Dedifferentiated amniotic fluid mesenchymal stem cell (primary cell): ENCODE results near the gene PHLDA3.
"Not testable (repeated sequence)": the region's sequence is repeated elsewhere in the genome, so short reads cannot be mapped to it uniquely, and the experiment has no call there.

Experiments
- DNase-seq: peaks from one replicate; pipeline ENCODE4 v3.0.0-alpha.2; 2016; ENCODE audit errors: extremely low spot score

Gene PHLDA3

GRCh38 chr1:201486187-201486586 is 17.2 kb upstream of the PHLDA3 start:
- DNase-seq, result no peak

- DNase-seq, result no peak
Observed at GRCh38 chr1:201485184-201485774, 16.3 kb upstream of the PHLDA3 start.

- no peak for DNase-seq
Observed at GRCh38 chr1:201483373-201483949, 14.5 kb upstream of the PHLDA3 start.

DNA sequence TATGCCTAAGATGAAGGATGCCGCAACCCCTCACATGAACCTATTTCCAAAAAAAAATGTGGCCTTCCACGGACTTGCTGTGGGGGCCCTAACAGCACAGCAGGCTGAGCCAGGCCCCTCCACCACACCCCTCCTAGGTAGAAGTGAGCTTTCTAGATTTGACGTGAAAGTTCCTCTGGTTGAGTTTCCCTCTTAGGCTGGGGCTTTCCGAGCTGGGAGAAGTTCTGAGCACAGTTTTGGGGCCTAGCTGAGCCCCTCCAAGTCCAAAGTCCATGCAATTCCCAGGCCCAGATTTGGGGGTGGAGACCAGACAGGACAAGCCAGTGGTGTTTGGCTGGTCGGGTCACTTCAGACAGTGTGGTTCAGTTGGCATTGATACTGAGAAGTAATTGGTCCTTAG is 13.8 kb upstream of the PHLDA3 start:
- no peak for DNase-seq

- DNase-seq, result no peak
Observed at GRCh38 chr1:201481761-201482493, 12.9 kb upstream of the PHLDA3 start.

GRCh38 chr1:201481004-201481380 is 12.0 kb upstream of the PHLDA3 start:
- no peak for DNase-seq

GRCh38 chr1:201480231-201481003 is 11.4 kb upstream of the PHLDA3 start:
- DNase-seq, result no peak

- DNase-seq, result no peak
Observed at GRCh38 chr1:201479201-201479730, 10.3 kb upstream of the PHLDA3 start.

DNA sequence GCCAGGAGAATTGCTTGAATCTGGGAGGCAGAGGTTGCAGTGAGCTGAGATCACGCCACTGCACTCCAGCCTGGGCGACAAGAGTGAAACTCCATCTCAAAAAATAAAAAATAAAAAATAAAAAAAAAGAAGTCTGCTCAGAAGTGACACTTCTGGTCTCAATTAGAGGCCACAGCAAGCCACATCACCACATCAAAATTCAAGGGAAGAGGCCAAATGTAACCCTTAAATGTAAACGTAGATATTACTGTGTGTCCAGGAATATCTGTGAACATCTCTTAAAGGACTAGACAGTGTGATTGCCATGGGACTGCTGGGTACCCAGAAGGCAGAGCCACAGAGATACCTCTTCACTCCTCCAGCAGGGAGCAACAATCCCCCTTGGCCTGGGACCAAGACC is 9.7 kb upstream of the PHLDA3 start:
- DNase-seq, result not testable (repeated sequence)

DNA sequence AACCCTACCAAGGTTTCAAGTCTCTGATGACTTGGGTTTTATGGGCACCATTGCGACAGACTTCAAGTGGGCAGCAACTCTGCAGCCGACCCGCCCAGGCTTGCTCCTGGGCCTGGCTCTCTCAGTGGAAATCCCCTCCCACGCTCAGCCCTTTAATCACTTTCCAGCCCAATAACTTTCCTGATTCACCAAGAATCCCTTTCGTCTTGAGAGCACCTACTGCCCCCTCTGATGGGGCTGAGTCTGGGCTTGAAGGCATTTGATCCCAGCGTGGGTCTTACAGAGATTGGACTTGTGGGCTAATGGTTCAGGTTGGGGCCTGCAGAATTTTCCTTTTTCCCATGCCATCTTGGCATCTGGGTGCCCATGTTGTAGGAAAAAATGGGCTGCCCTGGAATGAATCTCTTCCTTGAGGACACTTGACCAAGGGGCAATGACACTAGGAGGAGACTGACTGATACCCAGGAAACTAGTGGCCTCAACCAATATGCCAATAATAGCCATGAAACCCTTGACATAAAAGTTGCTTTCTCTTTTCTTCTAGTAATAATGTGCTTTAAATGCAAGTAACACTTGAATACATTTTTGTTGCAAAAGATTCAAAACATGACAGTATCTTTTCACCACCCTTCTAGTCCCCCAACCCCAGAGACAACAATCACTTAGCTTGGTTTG is 7.8 kb upstream of the PHLDA3 start:
- no peak for DNase-seq

- DNase-seq, result no peak
Observed at GRCh38 chr1:201475915-201476669, 7.1 kb upstream of the PHLDA3 start.

DNA sequence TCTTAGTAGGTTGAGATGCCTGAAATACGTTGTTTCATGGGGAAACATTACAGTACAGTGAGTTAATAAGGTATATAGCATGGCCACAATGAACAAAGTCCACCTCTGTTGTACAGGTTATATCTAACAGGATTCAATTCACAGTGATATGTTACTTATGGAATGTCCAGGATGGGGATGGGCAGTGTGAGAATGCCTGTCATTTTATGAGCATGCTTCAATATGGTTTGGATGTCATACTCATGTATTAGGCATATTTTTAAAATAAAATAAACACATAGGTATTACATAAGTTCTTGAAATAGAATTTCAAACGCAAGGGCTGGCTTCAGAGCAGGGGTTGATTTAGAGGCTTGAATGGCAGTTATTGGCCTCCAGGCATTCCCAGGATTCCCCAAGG is 6.1 kb upstream of the PHLDA3 start:
- DNase-seq, result no peak

- no peak for DNase-seq
Observed at GRCh38 chr1:201473296-201473695, 4.3 kb upstream of the PHLDA3 start.

DNA sequence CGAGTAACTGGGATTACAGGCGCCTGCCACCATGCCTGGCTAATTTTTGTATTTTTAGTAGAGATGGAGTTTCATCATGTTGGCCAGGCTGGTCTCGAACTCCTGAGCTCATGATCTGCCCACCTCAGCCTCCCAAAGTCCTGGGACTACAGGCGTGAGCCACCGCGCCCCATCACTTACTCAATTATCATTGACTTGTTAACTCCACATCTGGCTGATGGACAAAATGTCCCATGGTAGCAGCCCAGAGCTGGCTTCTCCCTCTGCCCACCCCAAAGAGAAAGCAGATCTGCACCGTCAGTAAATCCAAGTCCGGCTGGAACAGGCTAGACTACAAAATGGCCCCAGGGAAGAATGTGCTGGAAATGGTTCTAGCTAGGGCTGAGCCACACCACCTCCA is 3.3 kb upstream of the PHLDA3 start:
- not testable (repeated sequence) for DNase-seq

- DNase-seq, result peak; percentile 48
Observed at GRCh38 chr1:201471772-201472171, 2.8 kb upstream of the PHLDA3 start.

GRCh38 chr1:201470581-201470980 is 1.6 kb upstream of the PHLDA3 start:
- no peak for DNase-seq

- DNase-seq, result no peak
Observed at GRCh38 chr1:201469645-201470074, 672 bp upstream of the PHLDA3 start.

GRCh38 chr1:201468501-201468843 is 516 bp downstream of the PHLDA3 start:
- DNase-seq, result no peak

DNA sequence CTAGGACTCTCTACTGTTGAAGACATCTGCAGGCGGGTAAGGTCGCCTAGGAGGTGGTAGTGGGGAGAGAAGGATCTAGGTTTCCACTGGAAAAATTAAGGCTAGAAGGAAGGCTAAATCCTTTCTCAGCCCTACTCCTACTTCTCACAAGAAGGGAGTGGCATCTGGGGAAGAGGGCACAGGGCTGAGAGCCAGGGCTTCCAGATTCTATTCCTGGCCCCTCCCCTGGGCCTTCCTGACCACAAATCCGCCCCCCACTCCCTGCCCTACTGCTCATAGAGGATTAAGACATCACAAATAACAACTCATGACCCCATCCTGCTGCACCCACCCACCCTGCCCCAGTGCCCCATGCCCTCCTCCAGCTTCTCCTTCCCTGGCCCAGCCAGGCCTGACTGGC is 2.5 kb downstream of the PHLDA3 start:
- DNase-seq, result no peak

- DNase-seq, result no peak
Observed at GRCh38 chr1:201465698-201466290, 3.2 kb downstream of the PHLDA3 start.

- DNase-seq, result no peak
Observed at GRCh38 chr1:201463071-201463552, 5.9 kb downstream of the PHLDA3 start.
